ENCODE measurements around the gene APBA2. TPM values are rescaled to one million over a fixed set of nuclear protein-coding genes. Genes with fewer than 3 reads are reported as not detected.

The APBA2 gene
- total and polyA plus RNA-seq, 2 of the 4 experiments (the other 2 are of a cell fraction): 21.7 to 33.0 TPM

- H3K18ac ChIP-seq (ENCODE audit: low read depth, low read length): no peak overlapping the region
- ChIA-PET CTCF (interaction anchor here (1.0 to 2.0 kb wide), 3 partner anchors 10 to 19 kb away, joined by 3 to 7 read pairs (median 3); no protein-coding TSS in a partner anchor), POLR2A (ENCODE audit: unreplicated experiment) (no interaction called here)
- no peak overlapping the region for H3K4me2 ChIP-seq (ENCODE audit: low read depth, low read length)
- DNase-seq: no peak
- H4K8ac ChIP-seq (ENCODE audit: low read depth in 2 of 2, low read length in 2 of 2): no peak overlapping the region
- H2AK9ac ChIP-seq (replicated peaks; ENCODE audit: low read depth, low read length, poor library complexity): no peak overlapping the region
- H3K23ac ChIP-seq (ENCODE audit: low read depth, low read length): no peak overlapping the region
- TF ChIP-seq CTCF (conservative IDR thresholded peaks at IDR 0.05; ENCODE audit: low read depth, low read length) (no peak), FOS (IDR thresholded peaks at IDR 0.05; ENCODE audit: low read depth, low read length) (no peak), POLR2A (IDR thresholded peaks at IDR 0.05; ENCODE audit: low read depth, low read length) (no peak)
- no peak overlapping the region for H2BK120ac ChIP-seq (ENCODE audit: low read depth, low read length)
- no peaks in the 10 kb centered on the region for H3K79me1 ChIP-seq (ENCODE audit: low read depth in 1 of 2, low read length in 2 of 2)
- no peak overlapping the region for H3K4me3 ChIP-seq (ENCODE audit: insufficient read depth, low read depth, low read length)
- peaks cover 7% of the 10 kb centered on the region; the same call in 1 of the 2 replicates for H3K9me1 ChIP-seq (ENCODE audit: insufficient read depth, low read length)
- BruUV-seq (replicated peaks): no TSS peak
- 95% methylated on average over 19 of the region's 37 CpGs; no CpG with 5 or more reads in 1 of the 2 experiments for WGBS, 2 experiments (ENCODE audit: extremely low coverage in 2 of 2, insufficient read length in 1 of 2)
- H2BK5ac ChIP-seq (ENCODE audit: low read depth, low read length, poor library complexity, severe bottlenecking): no peak overlapping the region
- H3K4me1 ChIP-seq (ENCODE audit: control insufficient read depth, insufficient read depth, low read length): no peaks in the 10 kb centered on the region
- no peak overlapping the region for H3K14ac ChIP-seq (replicated peaks; ENCODE audit: low read depth, low read length)
- H2AK5ac ChIP-seq (ENCODE audit: low read depth, low read length): no peak overlapping the region
- H3K27ac ChIP-seq (ENCODE audit: insufficient read depth, low read length): no peak overlapping the region
- in situ Hi-C loops (cut with MboI; ENCODE audit: low sequenced_read_pairs) (no loop called here), intact Hi-C loops (cut with micrococcal nuclease) (no loop called here), dilution Hi-C loops (cut with HindIII; ENCODE audit: low sequenced_read_pairs, unreplicated experiment) (no loop called here)
- H3K56ac ChIP-seq (ENCODE audit: extremely low read depth, insufficient read depth, low read length): no peak overlapping the region
- peaks cover 2% of the 10 kb centered on the region for H3K36me3 ChIP-seq (ENCODE audit: control insufficient read depth, insufficient read depth, low read length)
- H2BK20ac ChIP-seq (ENCODE audit: low read depth, low read length): no peak overlapping the region
- peak overlapping the region; percentile 6 for H2AFZ ChIP-seq (replicated peaks; ENCODE audit: low read length, poor library complexity)
- no peaks in the 10 kb centered on the region; the same call in 1 of the 2 replicates for H4K20me1 ChIP-seq (ENCODE audit: insufficient read depth, low read length)
- H4K5ac ChIP-seq (ENCODE audit: low read depth, low read length): no peak overlapping the region
- no peaks in the 10 kb centered on the region for H3K9me3 ChIP-seq (ENCODE audit: control insufficient read depth, insufficient read depth, low read length)
- no peak overlapping the region for H4K91ac ChIP-seq (ENCODE audit: insufficient read depth, low read depth, low read length)
- no peak overlapping the region for H3K9ac ChIP-seq (ENCODE audit: low read depth, low read length)
- H3K27me3 ChIP-seq (ENCODE audit: control insufficient read depth, insufficient read depth, low read length): no peaks in the 10 kb centered on the region
- no peak overlapping the region for H2BK15ac ChIP-seq (ENCODE audit: low read depth, low read length)
- ATAC-seq (ENCODE audit: low read depth): no peak
- no peak overlapping the region for H3K4ac ChIP-seq (ENCODE audit: low read depth, low read length)
Observed at GRCh38 chr15:29113336-29114220, 227.8 kb downstream of the APBA2 start.
